Mesothelial cell of epicardium (in vitro differentiated cells): ENCODE data around the gene ABCE1. TPM values are rescaled to one million over a fixed set of nuclear protein-coding genes. Genes with fewer than 3 reads are reported as not detected.

Experiments
- DNase-seq, 2 experiments: peaks; one replicate each; pipeline ENCODE4 v3.0.0; 2021; ENCODE audit warnings: low spot score in 2 of 2; ENCODE audit not compliant: unreplicated experiment in 2 of 2
- H3K27ac Mint-ChIP-seq: 2 replicates; pipeline ENCODE4 v1.8.0; 2021; ENCODE audit warnings: mixed read lengths
- H3K27me3 Mint-ChIP-seq: 2 replicates; pipeline ENCODE4 v1.8.0; 2021; ENCODE audit warnings: low read depth, mixed read lengths
- H3K36me3 Mint-ChIP-seq: 2 replicates; pipeline ENCODE4 v1.8.0; 2021; ENCODE audit warnings: mixed read lengths
- H3K4me1 Mint-ChIP-seq: 2 replicates; pipeline ENCODE4 v1.8.0; 2021; ENCODE audit warnings: mixed read lengths
- H3K4me3 Mint-ChIP-seq: 2 replicates; pipeline ENCODE4 v1.8.0; 2021; ENCODE audit warnings: mild to moderate bottlenecking, moderate library complexity, mixed read lengths
- H3K9me3 Mint-ChIP-seq: 2 replicates; pipeline ENCODE4 v1.8.0; 2021; ENCODE audit warnings: mixed read lengths
- total RNA-seq: library from RNA; stranded (reverse); gene quantifications from 3 replicates; pipeline ENCODE4 v1.2.1, GENCODE V29; 2021
- TF ChIP-seq, protein P1 (sequence below): fragments of 200-600 bp; sonication (generic); IDR thresholded peaks from one replicate; pipeline ENCODE4 v1.5.0; 2021; ENCODE audit warnings: antibody characterized with exemption; ENCODE audit not compliant: unreplicated experiment

Gene ABCE1
- total RNA-seq, 1 donor from 2014 or later, result 55.1 TPM

DNA sequence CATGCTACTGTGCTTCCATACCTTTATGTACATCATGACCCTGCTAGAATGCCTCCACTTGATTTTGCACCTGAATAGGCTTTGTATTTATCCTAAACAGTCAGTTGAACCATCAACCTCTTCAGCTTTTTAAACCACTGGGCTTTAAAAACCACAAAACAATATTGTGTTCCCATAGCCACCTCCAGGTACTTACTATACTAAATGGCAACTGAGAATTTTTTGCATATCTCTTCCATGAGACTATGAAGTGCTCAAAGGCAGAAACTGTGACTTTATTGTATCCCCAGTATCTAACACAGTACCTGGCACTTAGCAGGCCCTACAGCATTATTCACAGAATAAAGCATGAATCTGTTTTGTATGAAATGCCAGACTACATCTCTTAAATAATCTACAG lies 39.9 kb upstream of the ABCE1 start:
- TF ChIP-seq, protein P1, sequence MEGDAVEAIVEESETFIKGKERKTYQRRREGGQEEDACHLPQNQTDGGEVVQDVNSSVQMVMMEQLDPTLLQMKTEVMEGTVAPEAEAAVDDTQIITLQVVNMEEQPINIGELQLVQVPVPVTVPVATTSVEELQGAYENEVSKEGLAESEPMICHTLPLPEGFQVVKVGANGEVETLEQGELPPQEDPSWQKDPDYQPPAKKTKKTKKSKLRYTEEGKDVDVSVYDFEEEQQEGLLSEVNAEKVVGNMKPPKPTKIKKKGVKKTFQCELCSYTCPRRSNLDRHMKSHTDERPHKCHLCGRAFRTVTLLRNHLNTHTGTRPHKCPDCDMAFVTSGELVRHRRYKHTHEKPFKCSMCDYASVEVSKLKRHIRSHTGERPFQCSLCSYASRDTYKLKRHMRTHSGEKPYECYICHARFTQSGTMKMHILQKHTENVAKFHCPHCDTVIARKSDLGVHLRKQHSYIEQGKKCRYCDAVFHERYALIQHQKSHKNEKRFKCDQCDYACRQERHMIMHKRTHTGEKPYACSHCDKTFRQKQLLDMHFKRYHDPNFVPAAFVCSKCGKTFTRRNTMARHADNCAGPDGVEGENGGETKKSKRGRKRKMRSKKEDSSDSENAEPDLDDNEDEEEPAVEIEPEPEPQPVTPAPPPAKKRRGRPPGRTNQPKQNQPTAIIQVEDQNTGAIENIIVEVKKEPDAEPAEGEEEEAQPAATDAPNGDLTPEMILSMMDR, result no peak
- no peaks in the 10 kb centered on the region for H3K9me3 Mint-ChIP-seq
- no peaks in the 10 kb centered on the region for H3K27me3 Mint-ChIP-seq
- peaks cover 5% of the 10 kb centered on the region for H3K4me1 Mint-ChIP-seq
- peaks cover 10% of the 10 kb centered on the region for H3K36me3 Mint-ChIP-seq
- no peak overlapping the region for H3K27ac Mint-ChIP-seq
- DNase-seq, result no peak
- no peak overlapping the region for H3K4me3 Mint-ChIP-seq

DNA sequence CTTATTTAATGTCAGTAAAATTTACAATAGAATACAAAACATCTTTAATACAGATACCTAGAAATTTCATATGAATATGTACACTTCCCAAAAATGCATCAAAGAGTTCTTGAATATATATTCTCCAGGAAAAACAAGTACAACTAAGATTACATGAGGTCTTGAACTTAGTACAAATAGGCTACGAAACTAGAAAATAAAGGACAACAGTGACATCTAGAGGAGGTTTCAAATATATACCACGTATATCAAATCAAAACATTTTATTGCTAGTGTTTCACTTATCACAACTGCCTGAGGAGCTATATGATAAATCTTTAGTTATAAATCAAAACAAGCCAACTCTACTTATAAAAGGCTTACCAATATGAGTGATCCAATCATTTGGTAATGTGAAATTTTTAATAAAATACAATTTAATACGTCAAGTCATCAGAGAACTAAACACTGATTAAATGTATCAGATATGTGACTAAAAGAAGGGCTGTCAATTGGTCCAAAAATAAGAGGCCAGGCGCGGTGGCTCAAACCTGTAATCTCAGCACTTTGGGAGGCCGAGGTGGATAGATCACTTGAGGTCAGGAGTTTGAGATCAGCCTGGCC lies 36.7 kb upstream of the ABCE1 start:
- Mint-ChIP-seq H3K27me3 (no peaks in the 10 kb centered on the region), H3K4me3 (no peak overlapping the region), H3K27ac (no peak overlapping the region), H3K9me3 (no peaks in the 10 kb centered on the region), H3K4me1 (peaks cover 10% of the 10 kb centered on the region), H3K36me3 (peaks cover 9% of the 10 kb centered on the region)
- TF ChIP-seq, protein P1, result peak; percentile 59
- no peak for DNase-seq

DNA sequence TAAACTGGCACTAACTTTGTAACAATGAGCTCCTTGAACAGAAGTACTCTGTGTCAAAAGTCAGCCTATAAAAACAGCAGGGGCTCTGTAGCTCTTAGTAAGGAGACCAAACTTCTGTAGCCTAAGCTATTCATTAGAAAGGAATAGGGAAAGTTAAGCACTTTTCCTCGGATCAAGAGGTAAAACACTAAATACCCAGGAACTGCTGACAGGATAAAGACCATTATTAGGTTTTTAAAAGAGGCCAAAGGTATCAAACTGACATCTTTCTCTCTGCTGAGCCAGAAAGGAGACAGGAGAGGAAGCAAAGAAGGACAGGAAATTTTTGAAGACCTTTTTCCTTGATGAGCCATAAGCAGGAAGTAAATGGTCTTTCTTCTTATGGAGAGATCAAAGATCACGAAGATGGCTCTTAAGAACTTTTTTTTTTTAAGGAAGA lies 32.0 kb upstream of the ABCE1 start:
- DNase-seq, result no peak
- Mint-ChIP-seq H3K27me3 (no peaks in the 10 kb centered on the region), H3K4me1 (peaks cover 7% of the 10 kb centered on the region), H3K27ac (peak overlapping the region; percentile 37), H3K9me3 (no peaks in the 10 kb centered on the region), H3K4me3 (no peak overlapping the region), H3K36me3 (peaks cover 17% of the 10 kb centered on the region)
- TF ChIP-seq, protein P1, result no peak

DNA sequence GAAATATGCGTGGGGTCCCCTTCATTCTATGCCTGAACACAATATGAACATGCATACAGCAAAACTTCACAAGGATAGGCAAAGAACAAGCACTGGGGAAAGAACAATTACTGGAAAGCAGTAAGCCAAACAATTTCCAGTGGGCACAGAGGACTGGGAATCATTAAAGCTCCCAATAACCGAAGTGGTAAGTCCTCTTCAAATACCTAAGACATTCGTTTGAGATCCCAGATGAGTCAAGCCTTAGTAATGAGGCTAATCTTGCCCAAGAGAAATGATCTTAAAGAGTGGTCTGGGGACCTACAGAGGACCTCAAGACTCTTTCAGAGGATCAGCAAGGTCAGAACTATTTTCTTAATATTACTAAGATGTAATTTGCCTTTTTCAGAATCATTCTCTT lies 28.8 kb upstream of the ABCE1 start:
- no peaks in the 10 kb centered on the region for H3K9me3 Mint-ChIP-seq
- H3K4me3 Mint-ChIP-seq, result no peak overlapping the region
- H3K27ac Mint-ChIP-seq, result no peak overlapping the region
- peaks cover 5% of the 10 kb centered on the region for H3K4me1 Mint-ChIP-seq
- H3K36me3 Mint-ChIP-seq, result peaks cover 9% of the 10 kb centered on the region
- no peak for DNase-seq
- no peaks in the 10 kb centered on the region for H3K27me3 Mint-ChIP-seq
- TF ChIP-seq, protein P1, result no peak

DNA sequence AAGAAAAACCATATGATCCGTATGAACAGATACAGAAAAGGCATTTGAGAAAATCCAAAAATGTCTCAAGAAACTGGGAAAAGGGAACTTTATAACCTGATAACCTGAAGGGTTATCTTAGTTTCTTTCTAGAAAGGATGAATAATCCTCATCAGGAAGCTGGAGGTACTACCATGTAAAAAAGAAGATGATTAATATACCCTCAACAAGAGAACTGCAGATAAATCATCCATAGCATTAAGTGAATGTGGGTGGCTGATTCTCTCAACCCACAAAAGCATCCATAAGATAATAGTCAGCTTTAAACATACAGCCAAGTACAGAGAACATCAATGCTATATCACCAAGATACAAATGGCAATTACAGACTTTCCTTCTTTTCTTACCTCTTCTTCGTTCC lies 26.6 kb upstream of the ABCE1 start:
- DNase-seq, result no peak
- no peak overlapping the region for H3K4me3 Mint-ChIP-seq
- H3K27ac Mint-ChIP-seq, result no peak overlapping the region
- H3K4me1 Mint-ChIP-seq, result no peaks in the 10 kb centered on the region
- H3K36me3 Mint-ChIP-seq, result peaks cover 20% of the 10 kb centered on the region
- no peaks in the 10 kb centered on the region for H3K27me3 Mint-ChIP-seq
- TF ChIP-seq, protein P1, result no peak
- H3K9me3 Mint-ChIP-seq, result peaks cover 3% of the 10 kb centered on the region
